Measurements from ENCODE around the gene RND1. TPM values are rescaled to one million over a fixed set of nuclear protein-coding genes. Genes with fewer than 3 reads are reported as not detected.

RND1 gene
- total and polyA plus RNA-seq, 4 donors = 5.3 to 80.5 (median 15.3) TPM

- peak overlapping the region in 1 of 2 donors; percentile 46 for H3K27ac ChIP-seq (ENCODE audit: low read depth in 1 of 2, low read length in 1 of 2)
- DNase-seq (no peak), ATAC-seq (ENCODE audit: insufficient read depth, low FRiP score) (no peak)
- 82 to 92% methylated on average over 5 of the region's 5 CpGs for WGBS, 2 donors
- no peaks in the 10 kb centered on the region for H3K27me3 ChIP-seq (ENCODE audit: control insufficient read depth in 3 of 3, insufficient read depth in 3 of 3, low read length in 2 of 3)
- TF ChIP-seq, protein P1, sequence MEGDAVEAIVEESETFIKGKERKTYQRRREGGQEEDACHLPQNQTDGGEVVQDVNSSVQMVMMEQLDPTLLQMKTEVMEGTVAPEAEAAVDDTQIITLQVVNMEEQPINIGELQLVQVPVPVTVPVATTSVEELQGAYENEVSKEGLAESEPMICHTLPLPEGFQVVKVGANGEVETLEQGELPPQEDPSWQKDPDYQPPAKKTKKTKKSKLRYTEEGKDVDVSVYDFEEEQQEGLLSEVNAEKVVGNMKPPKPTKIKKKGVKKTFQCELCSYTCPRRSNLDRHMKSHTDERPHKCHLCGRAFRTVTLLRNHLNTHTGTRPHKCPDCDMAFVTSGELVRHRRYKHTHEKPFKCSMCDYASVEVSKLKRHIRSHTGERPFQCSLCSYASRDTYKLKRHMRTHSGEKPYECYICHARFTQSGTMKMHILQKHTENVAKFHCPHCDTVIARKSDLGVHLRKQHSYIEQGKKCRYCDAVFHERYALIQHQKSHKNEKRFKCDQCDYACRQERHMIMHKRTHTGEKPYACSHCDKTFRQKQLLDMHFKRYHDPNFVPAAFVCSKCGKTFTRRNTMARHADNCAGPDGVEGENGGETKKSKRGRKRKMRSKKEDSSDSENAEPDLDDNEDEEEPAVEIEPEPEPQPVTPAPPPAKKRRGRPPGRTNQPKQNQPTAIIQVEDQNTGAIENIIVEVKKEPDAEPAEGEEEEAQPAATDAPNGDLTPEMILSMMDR (IDR thresholded peaks at IDR 0.05; ENCODE audit: control extremely low read depth, extremely low read depth) = no peak
- no peaks in the 10 kb centered on the region for H3K9me3 ChIP-seq (ENCODE audit: control insufficient read depth in 4 of 4, insufficient read depth in 3 of 4, low read length in 3 of 4)
- peak overlapping the region in 1 of 2 donors; percentile 39 for H3K9ac ChIP-seq (ENCODE audit: insufficient read depth in 1 of 2, low read length in 2 of 2)
- H3K4me1 ChIP-seq (ENCODE audit: control insufficient read depth in 5 of 5, insufficient read depth in 5 of 5, low read length in 5 of 5) = peaks cover 0 to 45% (median 9%) of the 10 kb centered on the region in 5 donors
- no peaks in the 10 kb centered on the region for H3K36me3 ChIP-seq (ENCODE audit: control insufficient read depth in 4 of 4, insufficient read depth in 4 of 4, low read length in 4 of 4)
- H3K4me3 ChIP-seq = no peak overlapping the region
Observed at GRCh38 chr12:48811437-48812090, 54.1 kb downstream of the RND1 start.

DNA sequence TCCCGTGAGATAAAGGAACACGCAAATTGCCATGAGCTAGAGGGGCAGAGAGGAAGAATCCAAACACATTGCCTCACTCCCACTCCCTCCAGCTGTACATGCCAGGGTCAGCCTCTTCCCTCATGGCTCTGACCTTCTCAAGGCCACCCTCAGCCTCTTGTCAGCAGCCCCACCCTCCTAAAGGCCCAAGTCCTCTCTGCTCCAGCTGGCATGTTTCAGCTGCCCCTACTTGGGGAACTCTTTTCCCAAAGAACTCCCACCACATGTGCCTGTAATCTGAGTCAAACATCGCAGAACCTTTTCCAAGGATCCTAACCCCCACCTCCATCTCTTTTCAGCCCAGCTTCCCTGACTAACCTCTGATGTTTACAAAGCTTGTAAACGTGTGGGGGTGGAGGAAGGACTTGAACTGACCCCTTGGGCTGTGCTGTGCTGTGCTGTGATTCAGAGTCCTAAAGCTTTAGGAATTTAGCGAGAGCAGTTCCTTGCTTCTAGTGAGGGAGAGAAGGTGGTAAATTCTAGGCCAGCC lies 54.7 kb downstream of the RND1 start:
- H3K36me3 ChIP-seq (ENCODE audit: control insufficient read depth in 4 of 4, insufficient read depth in 4 of 4, low read length in 4 of 4) = no peaks in the 10 kb centered on the region
- H3K9me3 ChIP-seq (ENCODE audit: control insufficient read depth in 4 of 4, insufficient read depth in 3 of 4, low read length in 3 of 4) = no peaks in the 10 kb centered on the region
- H3K27ac ChIP-seq (ENCODE audit: low read depth in 1 of 2, low read length in 1 of 2) = peak overlapping the region in 1 of 2 donors; percentile 46
- peak; percentile 9 for ATAC-seq (ENCODE audit: insufficient read depth, low FRiP score)
- no peak overlapping the region for H3K4me3 ChIP-seq
- H3K9ac ChIP-seq (ENCODE audit: insufficient read depth in 1 of 2, low read length in 2 of 2) = peak overlapping the region in 1 of 2 donors; percentile 39
- TF ChIP-seq, protein P1 (IDR thresholded peaks at IDR 0.05; ENCODE audit: control extremely low read depth, extremely low read depth) = no peak
- 58 to 75% methylated on average over 5 of the region's 5 CpGs for WGBS, 2 donors
- peaks cover 0 to 39% (median 5%) of the 10 kb centered on the region in 5 donors for H3K4me1 ChIP-seq (ENCODE audit: control insufficient read depth in 5 of 5, insufficient read depth in 5 of 5, low read length in 5 of 5)
- peak; percentile 66 to 71 (median 70) for DNase-seq
- H3K27me3 ChIP-seq (ENCODE audit: control insufficient read depth in 3 of 3, insufficient read depth in 3 of 3, low read length in 2 of 3) = no peaks in the 10 kb centered on the region

DNA sequence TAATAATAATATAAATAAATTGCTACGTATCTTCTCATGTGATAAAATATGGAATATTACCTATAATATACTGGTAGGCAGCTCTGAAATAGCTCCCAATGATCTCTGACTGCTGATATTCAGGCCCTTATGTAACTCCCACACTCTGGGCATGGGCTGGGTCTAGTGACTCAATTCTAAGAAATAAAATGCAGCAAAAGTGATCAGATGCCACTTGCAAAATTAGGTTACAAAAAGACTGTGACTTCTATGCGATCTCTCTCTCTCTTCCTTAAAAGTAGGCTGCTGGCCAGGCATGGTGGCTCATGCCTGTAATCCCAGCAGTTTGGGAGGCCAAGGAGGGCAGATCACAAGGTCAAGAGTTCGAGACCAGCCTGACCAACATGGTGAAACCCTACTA lies 57.7 kb downstream of the RND1 start:
- DNase-seq (no peak), ATAC-seq (ENCODE audit: insufficient read depth, low FRiP score) (no peak)
- WGBS, 2 donors = 89 to 90% methylated on average over 3 of the region's 3 CpGs
- Histone ChIP-seq H3K4me3 (no peak overlapping the region), H3K9ac (ENCODE audit: insufficient read depth in 1 of 2, low read length in 2 of 2) (no peak overlapping the region), H3K27me3 (ENCODE audit: control insufficient read depth in 3 of 3, insufficient read depth in 3 of 3, low read length in 2 of 3) (no peaks in the 10 kb centered on the region), H3K9me3 (ENCODE audit: control insufficient read depth in 4 of 4, insufficient read depth in 3 of 4, low read length in 3 of 4) (no peaks in the 10 kb centered on the region), H3K4me1 (ENCODE audit: control insufficient read depth in 5 of 5, insufficient read depth in 5 of 5, low read length in 5 of 5) (peaks cover 0 to 20% (median 5%) of the 10 kb centered on the region in 5 donors), H3K27ac (ENCODE audit: low read depth in 1 of 2, low read length in 1 of 2) (no peak overlapping the region), H3K36me3 (ENCODE audit: control insufficient read depth in 4 of 4, insufficient read depth in 4 of 4, low read length in 4 of 4) (no peaks in the 10 kb centered on the region)
- TF ChIP-seq, protein P1 (IDR thresholded peaks at IDR 0.05; ENCODE audit: control extremely low read depth, extremely low read depth) = no peak

Small RNA genes within 50 kb of the gene (small RNA-seq; reads per million reads assigned to genes)
- gene AC073610.1 (ENCODE audit: low replicate concordance) = not detected
- not detected for gene RF00019 (ENCODE audit: low replicate concordance)
- gene RNU6-600P (ENCODE audit: low replicate concordance) = not detected

Other genes with a start within 250 kb of the RND1 start
- 10 to 100 TPM; 35.1 to 45.1 TPM for gene KANSL2, start 183.6 kb downstream of the RND1 start, total RNA-seq
- gene KANSL2, start 183.6 kb downstream of the RND1 start, polyA plus RNA-seq = 10 to 100 TPM; 25.8 to 31.0 TPM
- gene CCNT1, start 149.2 kb downstream of the RND1 start, total RNA-seq = 10 to 100 TPM; 25.2 to 41.1 TPM
- 1 to 10 TPM; 4.8 to 7.1 TPM for gene CCNT1, start 149.2 kb downstream of the RND1 start, polyA plus RNA-seq
- gene ADCY6, start 76.8 kb downstream of the RND1 start, total RNA-seq = 10 to 100 TPM; 33.4 to 37.0 TPM
- 10 to 100 TPM; 14.4 to 19.0 TPM for gene ADCY6, start 76.8 kb downstream of the RND1 start, polyA plus RNA-seq
- gene CACNB3, start 47.4 kb downstream of the RND1 start, total RNA-seq = 10 to 100 TPM; 12.3 to 33.1 TPM
- 1 to 10 TPM; 8.3 to 9.9 TPM for gene CACNB3, start 47.4 kb downstream of the RND1 start, polyA plus RNA-seq
- gene DDX23, start 13.7 kb downstream of the RND1 start, total RNA-seq = 10 to 100 TPM; 62.9 to 86.7 TPM
- 10 to 100 TPM; 36.6 to 60.5 TPM for gene DDX23, start 13.7 kb downstream of the RND1 start, polyA plus RNA-seq
- gene FKBP11, start 59.6 kb upstream of the RND1 start, total RNA-seq = 10 to 100 TPM; 13.1 to 61.1 TPM
- 10 to 100 TPM; 65.0 to 69.9 TPM for gene FKBP11, start 59.6 kb upstream of the RND1 start, polyA plus RNA-seq
- 100 to 1,000 TPM in 1 of 2 donors, 10 to 100 TPM in 1; 37.9 to 194 TPM for gene ARF3, start 91.6 kb upstream of the RND1 start, total RNA-seq
- gene ARF3, start 91.6 kb upstream of the RND1 start, polyA plus RNA-seq = 100 to 1,000 TPM; 104 to 118 TPM
- under 1 TPM in 1 of 2 donors, not detected in 1; 0.43 TPM for gene WNT10B, start 105.9 kb upstream of the RND1 start, total RNA-seq
- gene WNT10B, start 105.9 kb upstream of the RND1 start, polyA plus RNA-seq = under 1 TPM; 0.24 to 0.35 TPM
- gene WNT1, start 112.5 kb upstream of the RND1 start, total RNA-seq = under 1 TPM; 0.15 to 0.20 TPM
- gene WNT1, start 112.5 kb upstream of the RND1 start, polyA plus RNA-seq = under 1 TPM in 1 of 2 donors, not detected in 1; 0.09 TPM
- gene DDN, start 133.5 kb upstream of the RND1 start, total RNA-seq = under 1 TPM; 0.11 to 0.12 TPM
- gene DDN, start 133.5 kb upstream of the RND1 start, polyA plus RNA-seq = under 1 TPM; 0.04 to 0.07 TPM
- gene PRKAG1, start 152.9 kb upstream of the RND1 start, total RNA-seq = 10 to 100 TPM; 33.1 to 53.6 TPM
- 10 to 100 TPM; 45.7 to 54.5 TPM for gene PRKAG1, start 152.9 kb upstream of the RND1 start, polyA plus RNA-seq
- gene KMT2D, start 194.9 kb upstream of the RND1 start, total RNA-seq = 100 to 1,000 TPM in 1 of 2 donors, 10 to 100 TPM in 1; 58.7 to 115 TPM
- gene KMT2D, start 194.9 kb upstream of the RND1 start, polyA plus RNA-seq = 10 to 100 TPM; 27.6 to 39.7 TPM
- 1 to 10 TPM in 1 of 2 donors, under 1 TPM in 1; 0.51 to 2.4 TPM for gene RHEBL1, start 204.1 kb upstream of the RND1 start, total RNA-seq
- gene RHEBL1, start 204.1 kb upstream of the RND1 start, polyA plus RNA-seq = 1 to 10 TPM; 1.8 to 2.6 TPM
- gene DHH, start 228.9 kb upstream of the RND1 start, total RNA-seq = 1 to 10 TPM; 1.3 to 2.6 TPM
- gene DHH, start 228.9 kb upstream of the RND1 start, polyA plus RNA-seq = under 1 TPM; 0.16 to 0.64 TPM
- gene LMBR1L, start 245.0 kb upstream of the RND1 start, total RNA-seq = 10 to 100 TPM; 38.5 to 70.1 TPM
- gene LMBR1L, start 245.0 kb upstream of the RND1 start, polyA plus RNA-seq = 10 to 100 TPM; 34.8 to 39.0 TPM